Measurements from ENCODE around the gene CAMK2A. TPM values are rescaled to one million over a fixed set of nuclear protein-coding genes. Genes with fewer than 3 reads are reported as not detected.

Gene CAMK2A
- total and polyA plus RNA-seq, 2 donors (not counting 3 experiments of a cell fraction or from before 2014, with no cell fraction given): not detected

DNA sequence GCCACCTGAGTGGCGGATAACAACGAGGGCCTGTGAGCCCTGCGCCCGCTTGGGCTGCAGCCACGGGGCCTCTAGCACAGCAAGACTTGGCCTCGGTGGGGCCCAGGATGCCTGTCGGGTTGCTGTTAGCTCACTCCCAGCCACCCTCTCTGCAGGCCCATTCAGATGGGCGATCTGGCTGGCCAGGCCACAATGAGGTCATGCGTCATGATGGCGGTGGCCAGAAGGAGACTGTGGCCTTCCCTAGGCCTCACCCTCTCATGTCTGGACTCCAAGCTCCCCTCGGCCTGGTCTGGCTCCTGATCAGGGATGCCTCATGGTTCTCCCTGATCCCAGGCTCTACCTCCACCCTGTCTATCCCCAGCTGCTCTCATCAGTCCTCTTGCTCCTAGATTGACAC is 49.0 kb upstream of the CAMK2A start:
- no peak overlapping the region for H3K4me2 ChIP-seq (ENCODE audit: insufficient read depth, low read length)
- FAIRE-seq: no peak
- dilution Hi-C loops (cut with MboI; ENCODE audit: extremely low pct_ligation_motif_present, low sequenced_read_pairs) (no loop called here), intact Hi-C loops (cut with micrococcal nuclease) (no loop called here)
- H3K4me1 ChIP-seq (ENCODE audit: control insufficient read depth, extremely low read depth, insufficient read depth, low read length): no peaks in the 10 kb centered on the region
- POLR2A ChIA-PET: no interaction called here
- no peak overlapping the region for H2AFZ ChIP-seq (ENCODE audit: low read depth, low read length)
- peaks cover 0 to 3% of the 10 kb centered on the region in 2 experiments for H3K27me3 ChIP-seq (ENCODE audit: control insufficient read depth in 2 of 2, insufficient read depth in 2 of 2, low read length in 2 of 2)
- no peaks in the 10 kb centered on the region for H3K36me3 ChIP-seq (ENCODE audit: control insufficient read depth in 2 of 2, extremely low read depth in 1 of 2, insufficient read depth in 2 of 2, low read length in 2 of 2)
- TF ChIP-seq POLR2A (IDR thresholded peaks at IDR 0.05; ENCODE audit: low read depth, low read length): no peak
- TF ChIP-seq, protein P1, sequence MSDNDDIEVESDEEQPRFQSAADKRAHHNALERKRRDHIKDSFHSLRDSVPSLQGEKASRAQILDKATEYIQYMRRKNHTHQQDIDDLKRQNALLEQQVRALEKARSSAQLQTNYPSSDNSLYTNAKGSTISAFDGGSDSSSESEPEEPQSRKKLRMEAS (IDR thresholded peaks at IDR 0.05; ENCODE audit: insufficient read depth, insufficient read length): no peak
- TF ChIP-seq FOS (IDR thresholded peaks at IDR 0.05; ENCODE audit: borderline replicate concordance, insufficient read depth, low read length): no peak
- TF ChIP-seq POLR2AphosphoS5 (IDR thresholded peaks at IDR 0.05; ENCODE audit: insufficient read depth, low read depth, low read length): no peak
- no peak for TF ChIP-seq MYC (IDR thresholded peaks at IDR 0.05; ENCODE audit: low read depth, low read length)
- no peak for TF ChIP-seq GATA2 (IDR thresholded peaks at IDR 0.05; ENCODE audit: insufficient read depth, insufficient read length, low read depth, low read length)
- TF ChIP-seq JUN (IDR thresholded peaks at IDR 0.05; ENCODE audit: borderline replicate concordance, insufficient read depth, insufficient read length, low read depth): no peak
- TF ChIP-seq EZH2 (IDR thresholded peaks at IDR 0.05; ENCODE audit: borderline replicate concordance, low read depth, low read length, severe bottlenecking): no peak
- TF ChIP-seq, protein P2, sequence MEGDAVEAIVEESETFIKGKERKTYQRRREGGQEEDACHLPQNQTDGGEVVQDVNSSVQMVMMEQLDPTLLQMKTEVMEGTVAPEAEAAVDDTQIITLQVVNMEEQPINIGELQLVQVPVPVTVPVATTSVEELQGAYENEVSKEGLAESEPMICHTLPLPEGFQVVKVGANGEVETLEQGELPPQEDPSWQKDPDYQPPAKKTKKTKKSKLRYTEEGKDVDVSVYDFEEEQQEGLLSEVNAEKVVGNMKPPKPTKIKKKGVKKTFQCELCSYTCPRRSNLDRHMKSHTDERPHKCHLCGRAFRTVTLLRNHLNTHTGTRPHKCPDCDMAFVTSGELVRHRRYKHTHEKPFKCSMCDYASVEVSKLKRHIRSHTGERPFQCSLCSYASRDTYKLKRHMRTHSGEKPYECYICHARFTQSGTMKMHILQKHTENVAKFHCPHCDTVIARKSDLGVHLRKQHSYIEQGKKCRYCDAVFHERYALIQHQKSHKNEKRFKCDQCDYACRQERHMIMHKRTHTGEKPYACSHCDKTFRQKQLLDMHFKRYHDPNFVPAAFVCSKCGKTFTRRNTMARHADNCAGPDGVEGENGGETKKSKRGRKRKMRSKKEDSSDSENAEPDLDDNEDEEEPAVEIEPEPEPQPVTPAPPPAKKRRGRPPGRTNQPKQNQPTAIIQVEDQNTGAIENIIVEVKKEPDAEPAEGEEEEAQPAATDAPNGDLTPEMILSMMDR (IDR thresholded peaks at IDR 0.05; ENCODE audit: extremely low read depth in 1 of 2, insufficient read depth in 1 of 2, low read depth in 1 of 2, low read length in 2 of 2): no peak
- no peaks in the 10 kb centered on the region for H3K9me3 ChIP-seq (replicated peaks; ENCODE audit: control insufficient read depth, insufficient read depth, low read length)
- DNase-seq (ENCODE audit: low read depth, low spot score): no peak
- no peaks in the 10 kb centered on the region for H3K9me1 ChIP-seq (replicated peaks; ENCODE audit: control insufficient read depth, extremely low read depth, insufficient read depth, low read length)
- H4K20me1 ChIP-seq (replicated peaks; ENCODE audit: control insufficient read depth, extremely low read depth, insufficient read depth, low read length): no peaks in the 10 kb centered on the region
- no peak overlapping the region for H3K27ac ChIP-seq (ENCODE audit: insufficient read depth, low read depth, low read length)
- no peak overlapping the region for H3K9ac ChIP-seq (replicated peaks; ENCODE audit: extremely low read depth, insufficient read depth, low read length)
- CTCF ChIA-PET: interaction anchor here (1.2 kb wide), 1 partner anchor 14 kb away, joined by 5 read pairs; no protein-coding TSS in a partner anchor
- no TSS peak for BruUV-seq (replicated peaks)
- no peak overlapping the region for H3K4me3 ChIP-seq (replicated peaks in 1 of 3; ENCODE audit: insufficient read depth in 1 of 3, low read depth in 1 of 3, low read length in 3 of 3)
- no peaks in the 10 kb centered on the region for H3K79me2 ChIP-seq (ENCODE audit: control insufficient read depth, insufficient read depth, low read length)

All from endothelial cell of umbilical vein (primary cell).